Adrenal gland (tissue), 5 donors: ENCODE data around the gene SMCO4.

Source experiments
- CTCF ChIP-seq, 6 experiments: fragments of 450-650 bp in 4 of 6; fragments of 200-600 bp in 2 of 6; sonication (generic) in 1 of 6; IDR thresholded peaks; 1 replicate in 5 of 6; 2 replicates in 1 of 6; pipeline versions ENCODE4 v1.5.1 to v1.8.0; 2016 to 2021; ENCODE audit warnings: antibody characterized with exemption in 6 of 6, mild to moderate bottlenecking in 2 of 6, moderate library complexity in 1 of 6
- POLR2A ChIP-seq, 2 donors: fragments of 450-650 bp; IDR thresholded peaks; one replicate each; pipeline ENCODE4 v1.6.1; 2017; ENCODE audit warnings: antibody characterized with exemption in 2 of 2, mild to moderate bottlenecking in 2 of 2, moderate library complexity in 1 of 2
- donor health status: DM: no; HTN: no; CAD: no.

GRCh38 chr11:93537767-93538261 lies 5.4 kb downstream of the SMCO4 start:
- no peak for TF ChIP-seq CTCF (IDR thresholded peaks at IDR 0.05)
- TF ChIP-seq POLR2A (IDR thresholded peaks at IDR 0.05): no peak
